Mesendoderm (in vitro differentiated cells): Measurements from ENCODE around the gene RNF220.

ENCODE experiments used
- DNase-seq: peaks from one replicate; pipeline ENCODE4 v3.0.0; 2013
- H2AK5ac ChIP-seq: 2 replicates; pipeline ENCODE4 v1.6.1; 2013; ENCODE audit warnings: low read length, inconsistent platforms
- H2BK120ac ChIP-seq: 2 replicates; pipeline ENCODE4 v1.6.1; 2013; ENCODE audit warnings: low read depth, mild to moderate bottlenecking, low read length, moderate library complexity, mixed read lengths
- H2BK15ac ChIP-seq: replicated peaks from 2 replicates; pipeline ENCODE4 v1.6.1; 2013; ENCODE audit warnings: low read depth, mild to moderate bottlenecking, moderate library complexity
- H2BK5ac ChIP-seq: 2 replicates; pipeline ENCODE4 v1.6.1; 2013; ENCODE audit warnings: low read length, inconsistent platforms
- H3K18ac ChIP-seq: 2 replicates; pipeline ENCODE4 v1.6.1; 2013; ENCODE audit warnings: mild to moderate bottlenecking, low read length, mixed read lengths
- H3K23ac ChIP-seq: one replicate; pipeline ENCODE4 v1.6.1; 2013; ENCODE audit warnings: low read length
- H3K27ac ChIP-seq: 2 replicates; pipeline ENCODE4 v1.5.1; 2013; ENCODE audit warnings: low read depth, mild to moderate bottlenecking, inconsistent platforms, low read length, moderate library complexity
- H3K27me3 ChIP-seq: 2 replicates; pipeline ENCODE4 v1.6.1; 2013; ENCODE audit warnings: low read length, control low read depth, mild to moderate bottlenecking, inconsistent platforms; ENCODE audit not compliant: insufficient read depth, poor library complexity
- H3K36me3 ChIP-seq: 2 replicates; pipeline ENCODE4 v1.6.1; 2013; ENCODE audit warnings: low read length, inconsistent platforms; ENCODE audit not compliant: control insufficient read depth, insufficient read depth
- H3K4ac ChIP-seq: one replicate; pipeline ENCODE4 v1.6.1; 2013; ENCODE audit warnings: low read depth, mild to moderate bottlenecking, low read length, moderate library complexity
- H3K4me1 ChIP-seq: 2 replicates; pipeline ENCODE4 v1.6.1; 2013; ENCODE audit warnings: low read depth, low read length, inconsistent platforms; ENCODE audit not compliant: control insufficient read depth
- H3K4me2 ChIP-seq: 2 replicates; pipeline ENCODE4 v1.6.1; 2013; ENCODE audit warnings: low read length
- H3K4me3 ChIP-seq: 2 replicates; pipeline ENCODE4 v1.5.1; 2013; ENCODE audit warnings: mild to moderate bottlenecking, low read length
- H3K56ac ChIP-seq: one replicate; pipeline ENCODE4 v1.6.1; 2013; ENCODE audit warnings: low read length
- H3K79me1 ChIP-seq: 2 replicates; pipeline ENCODE4 v1.6.1; 2013; ENCODE audit warnings: low read length, inconsistent platforms
- H3K79me2 ChIP-seq: 2 replicates; pipeline ENCODE4 v1.6.1; 2013; ENCODE audit warnings: mild to moderate bottlenecking, low read length; ENCODE audit not compliant: control insufficient read depth, insufficient read depth
- H3K9ac ChIP-seq: 2 replicates; pipeline ENCODE4 v1.6.1; 2013; ENCODE audit warnings: low read length, inconsistent platforms
- H4K5ac ChIP-seq: one replicate; pipeline ENCODE4 v1.6.1; 2013; ENCODE audit warnings: low read length
- H4K8ac ChIP-seq: one replicate; pipeline ENCODE4 v1.6.1; 2013; ENCODE audit warnings: low read depth, mild to moderate bottlenecking, control low read depth, low read length, moderate library complexity
- WGBS: extraction: QIAGEN DNeasy Blood & Tissue Kit; methylation state at CpG from one replicate; pipeline ENCODE4 v1.1.7; 2013; ENCODE audit warnings: low lambda C conversion rate, missing lambda C conversion rate; ENCODE audit not compliant: insufficient coverage; ENCODE audit errors: extremely low coverage; 5-methylcytosine and 5-hydroxymethylcytosine counted together

Gene RNF220

GRCh38 chr1:44366371-44366975 lies 38.6 kb upstream of the RNF220 start:
- WGBS = no CpG with 5 or more reads among the region's 7 CpGs
- Histone ChIP-seq H3K4me2 (no peak overlapping the region), H2BK120ac (no peak overlapping the region), H3K4me1 (no peaks in the 10 kb centered on the region), H3K9ac (no peak overlapping the region), H3K18ac (no peak overlapping the region), H3K79me2 (no peaks in the 10 kb centered on the region), H3K27me3 (no peaks in the 10 kb centered on the region), H4K8ac (no peak overlapping the region), H4K5ac (no peak overlapping the region), H2BK5ac (no peak overlapping the region), H3K23ac (no peak overlapping the region), H3K4me3 (no peak overlapping the region), H2AK5ac (no peak overlapping the region), H3K4ac (no peak overlapping the region), H3K79me1 (no peaks in the 10 kb centered on the region), H3K27ac (no peak overlapping the region), H2BK15ac (no peak overlapping the region), H3K36me3 (no peaks in the 10 kb centered on the region), H3K56ac (no peak overlapping the region)
- DNase-seq = no peak

- Histone ChIP-seq H2BK5ac (no peak overlapping the region), H3K79me2 (no peaks in the 10 kb centered on the region), H2BK120ac (no peak overlapping the region), H3K4me1 (no peaks in the 10 kb centered on the region), H3K56ac (no peak overlapping the region), H3K4me2 (no peak overlapping the region), H3K79me1 (no peaks in the 10 kb centered on the region), H3K9ac (no peak overlapping the region), H4K8ac (no peak overlapping the region), H3K18ac (no peak overlapping the region), H4K5ac (no peak overlapping the region), H2AK5ac (no peak overlapping the region), H3K4ac (no peak overlapping the region), H3K27ac (no peak overlapping the region), H2BK15ac (no peak overlapping the region), H3K36me3 (no peaks in the 10 kb centered on the region), H3K4me3 (no peak overlapping the region), H3K23ac (no peak overlapping the region), H3K27me3 (no peaks in the 10 kb centered on the region)
- WGBS = no CpG with 5 or more reads among the region's 1 CpG
- DNase-seq = no peak
Observed at GRCh38 chr1:44367944-44368343, 37.1 kb upstream of the RNF220 start.

- no CpG with 5 or more reads among the region's 12 CpGs for WGBS
- Histone ChIP-seq H3K27me3 (no peaks in the 10 kb centered on the region), H3K4me1 (no peaks in the 10 kb centered on the region)
Observed at GRCh38 chr1:44368471-44369151, 36.4 kb upstream of the RNF220 start.

GRCh38 chr1:44371206-44371605 lies 33.8 kb upstream of the RNF220 start:
- H3K56ac ChIP-seq = no peak overlapping the region
- H4K8ac ChIP-seq = no peak overlapping the region
- no peak overlapping the region for H3K23ac ChIP-seq
- H3K4me3 ChIP-seq = no peak overlapping the region
- no peak overlapping the region for H2BK120ac ChIP-seq
- H3K36me3 ChIP-seq = no peaks in the 10 kb centered on the region
- H4K5ac ChIP-seq = no peak overlapping the region
- H3K79me1 ChIP-seq = no peaks in the 10 kb centered on the region
- H2BK5ac ChIP-seq = no peak overlapping the region
- H3K79me2 ChIP-seq = no peaks in the 10 kb centered on the region
- no peak overlapping the region for H3K4me2 ChIP-seq
- H3K18ac ChIP-seq = no peak overlapping the region
- H3K27ac ChIP-seq = no peak overlapping the region
- DNase-seq = no peak
- H3K4ac ChIP-seq = no peak overlapping the region
- H2AK5ac ChIP-seq = no peak overlapping the region
- H2BK15ac ChIP-seq = no peak overlapping the region
- H3K9ac ChIP-seq = no peak overlapping the region
- H3K27me3 ChIP-seq = no peaks in the 10 kb centered on the region
- H3K4me1 ChIP-seq = no peaks in the 10 kb centered on the region

More at GRCh38 chr1:44368471-44369151, 36.4 kb upstream of the RNF220 start:
- Histone ChIP-seq H2BK120ac (no peak overlapping the region), H2BK5ac (no peak overlapping the region), H4K8ac (no peak overlapping the region), H3K79me2 (no peaks in the 10 kb centered on the region), H3K23ac (no peak overlapping the region), H4K5ac (no peak overlapping the region), H3K18ac (no peak overlapping the region), H2AK5ac (no peak overlapping the region), H3K4ac (no peak overlapping the region), H3K56ac (no peak overlapping the region), H2BK15ac (no peak overlapping the region), H3K27ac (no peak overlapping the region), H3K36me3 (no peaks in the 10 kb centered on the region), H3K9ac (no peak overlapping the region), H3K4me3 (no peak overlapping the region), H3K4me2 (no peak overlapping the region), H3K79me1 (no peaks in the 10 kb centered on the region)
- DNase-seq = no peak

GRCh38 chr1:44375547-44375946 lies 29.5 kb upstream of the RNF220 start:
- H3K4me1 ChIP-seq = no peaks in the 10 kb centered on the region
- H3K4ac ChIP-seq = no peak overlapping the region
- H3K79me2 ChIP-seq = no peaks in the 10 kb centered on the region
- H3K4me3 ChIP-seq = no peak overlapping the region
- no peak overlapping the region for H2BK5ac ChIP-seq
- H3K27ac ChIP-seq = no peak overlapping the region
- no peak overlapping the region for H2BK15ac ChIP-seq
- WGBS = no CpG with 5 or more reads among the region's 6 CpGs
- no peak overlapping the region for H2BK120ac ChIP-seq
- H3K79me1 ChIP-seq = no peaks in the 10 kb centered on the region
- no peak overlapping the region for H3K18ac ChIP-seq
- no peak overlapping the region for H3K4me2 ChIP-seq
- no peak overlapping the region for H4K8ac ChIP-seq
- H3K23ac ChIP-seq = no peak overlapping the region
- no peak for DNase-seq
- no peak overlapping the region for H2AK5ac ChIP-seq
- H3K56ac ChIP-seq = no peak overlapping the region
- no peaks in the 10 kb centered on the region for H3K27me3 ChIP-seq
- no peak overlapping the region for H4K5ac ChIP-seq
- no peaks in the 10 kb centered on the region for H3K36me3 ChIP-seq
- no peak overlapping the region for H3K9ac ChIP-seq
